Activated CD4-positive, alpha-beta memory T cell treated with anti-CD3 and anti-CD28 coated beads, Interleukin-2, amount 10 ng/mL, durations not matched to agents 7 days and 5 days (primary cell): ENCODE measurements around the gene FUS. TPM values are rescaled to one million over a fixed set of nuclear protein-coding genes. Genes with fewer than 3 reads are reported as not detected.

ENCODE experiments used
- CTCF ChIA-PET: fragments of 350-600 bp; sonication (Branson Sonifier 250); formaldehyde crosslinking; loops from one replicate; lab custom pipeline; 2021; ENCODE audit warnings: antibody characterized with exemption, inconsistent platforms; lab: Charles Lee
- POLR2A ChIA-PET: fragments of 350-600 bp; sonication (Branson Sonifier 250); formaldehyde crosslinking; loops from one replicate; lab custom pipeline; 2021; ENCODE audit warnings: antibody characterized with exemption; lab: Charles Lee
- DNase-seq: peaks from one replicate; pipeline ENCODE4 v3.0.0-alpha.2; 2020
- H3K27ac Mint-ChIP-seq: one replicate; pipeline ENCODE4 v1.8.0; 2021; ENCODE audit warnings: mild to moderate bottlenecking, mixed read lengths
- H3K27me3 Mint-ChIP-seq: one replicate; pipeline ENCODE4 v1.8.0; 2021; ENCODE audit warnings: mixed read lengths
- H3K36me3 Mint-ChIP-seq: one replicate; pipeline ENCODE4 v1.8.0; 2021; ENCODE audit warnings: low read depth, mixed read lengths
- H3K4me1 Mint-ChIP-seq: one replicate; pipeline ENCODE4 v1.8.0; 2021; ENCODE audit warnings: mixed read lengths
- H3K4me3 Mint-ChIP-seq: one replicate; pipeline ENCODE4 v1.8.0; 2021; ENCODE audit warnings: mild to moderate bottlenecking, mixed read lengths
- H3K9me3 Mint-ChIP-seq: one replicate; pipeline ENCODE4 v1.8.0; 2021; ENCODE audit warnings: mixed read lengths
- total RNA-seq, 2 experiments: library from RNA; stranded (reverse); gene quantifications; one replicate each; pipeline ENCODE4 v1.2.3, GENCODE V29; 2021

FUS gene
- 100 to 1,000 TPM; 386 to 397 TPM for total RNA-seq

- no peaks in the 10 kb centered on the region for H3K9me3 Mint-ChIP-seq
- peaks cover 53% of the 10 kb centered on the region for H3K4me1 Mint-ChIP-seq
- ChIA-PET CTCF (interaction anchor here (0.8 to 2.1 kb wide), 7 partner anchors 9 to 280 kb away, joined by 3 to 16 read pairs (median 4); partner anchors contain the start of gene KAT8), POLR2A (interaction anchor here (0.7 to 4.8 kb wide), 62 partner anchors 8 to 697 kb away, joined by 3 to 96 read pairs (median 5); partner anchors contain the start of genes ARMC5, KAT8, PHKG2 and PYCARD)
- peaks cover 47% of the 10 kb centered on the region for H3K36me3 Mint-ChIP-seq
- DNase-seq, result peak; percentile 91
- H3K27me3 Mint-ChIP-seq, result peaks cover 2% of the 10 kb centered on the region
- peak within 1 kb of the TSS; percentile 93 for H3K4me3 Mint-ChIP-seq
- peak within 1 kb of the TSS; percentile 98 for H3K27ac Mint-ChIP-seq
These were observed at the start of gene FUS for GRCh38 chr16:31179747-31180459. TSS of gene FUS (plus strand) at chr16:31180139. CDS start at chr16:31180215, 76 bp downstream.

- no peaks in the 10 kb centered on the region for H3K27me3 Mint-ChIP-seq
- no peak overlapping the region for H3K27ac Mint-ChIP-seq
- ChIA-PET POLR2A (interaction anchor here (1.7 to 2.0 kb wide), 3 partner anchors 11 to 50 kb away, joined by 4 to 7 read pairs (median 6); partner anchors contain the start of genes FUS and KAT8), CTCF (interaction anchor here (1.3 kb wide), 1 partner anchor 13 kb away, joined by 4 read pairs; the partner anchor contains the start of gene KAT8)
- no peak overlapping the region for H3K4me3 Mint-ChIP-seq
- no peak for DNase-seq
- H3K4me1 Mint-ChIP-seq, result peaks cover 1% of the 10 kb centered on the region
- H3K36me3 Mint-ChIP-seq, result peaks cover 13% of the 10 kb centered on the region
- no peaks in the 10 kb centered on the region for H3K9me3 Mint-ChIP-seq
These were observed 49.5 kb upstream of the FUS start for GRCh38 chr16:31130336-31130891.

- ChIA-PET POLR2A (interaction anchor here (1.7 to 2.0 kb wide), 3 partner anchors 11 to 49 kb away, joined by 4 to 7 read pairs (median 6); partner anchors contain the start of genes FUS and KAT8), CTCF (no interaction called here)
- Mint-ChIP-seq H3K9me3 (no peaks in the 10 kb centered on the region), H3K27ac (no peak overlapping the region), H3K4me1 (peaks cover 1% of the 10 kb centered on the region), H3K4me3 (no peak overlapping the region), H3K36me3 (peaks cover 10% of the 10 kb centered on the region), H3K27me3 (no peaks in the 10 kb centered on the region)
- DNase-seq, result no peak
These were observed 49.0 kb upstream of the FUS start for GRCh38 chr16:31130899-31131298.

- ChIA-PET POLR2A (interaction anchor here (1.7 kb wide), 2 partner anchors 13 to 49 kb away, joined by 4 to 6 read pairs; partner anchors contain the start of genes FUS and KAT8), CTCF (interaction anchor here (0.6 kb wide), 1 partner anchor 10 kb away, joined by 3 read pairs; no protein-coding TSS in a partner anchor)
- no peaks in the 10 kb centered on the region for H3K27me3 Mint-ChIP-seq
- H3K36me3 Mint-ChIP-seq, result peaks cover 5% of the 10 kb centered on the region
- no peaks in the 10 kb centered on the region for H3K9me3 Mint-ChIP-seq
- DNase-seq, result no peak
- H3K4me1 Mint-ChIP-seq, result peaks cover 1% of the 10 kb centered on the region
- no peak overlapping the region for H3K4me3 Mint-ChIP-seq
- H3K27ac Mint-ChIP-seq, result no peak overlapping the region
These were observed 48.5 kb upstream of the FUS start for GRCh38 chr16:31131416-31131815.

GRCh38 chr16:31131841-31132271, 48.1 kb upstream of the FUS start:
- ChIA-PET POLR2A (interaction anchor here (1.7 kb wide), 2 partner anchors 14 to 48 kb away, joined by 4 to 6 read pairs; partner anchors contain the start of genes FUS and KAT8), CTCF (interaction anchor here (0.6 to 1.6 kb wide), 2 partner anchors 10 kb away, joined by 3 to 7 read pairs; no protein-coding TSS in a partner anchor)
- Mint-ChIP-seq H3K36me3 (peaks cover 5% of the 10 kb centered on the region), H3K4me3 (no peak overlapping the region), H3K4me1 (peaks cover 1% of the 10 kb centered on the region), H3K27ac (no peak overlapping the region), H3K9me3 (no peaks in the 10 kb centered on the region), H3K27me3 (no peaks in the 10 kb centered on the region)
- DNase-seq, result no peak

- Mint-ChIP-seq H3K4me1 (peaks cover 1% of the 10 kb centered on the region), H3K27me3 (no peaks in the 10 kb centered on the region), H3K36me3 (peaks cover 5% of the 10 kb centered on the region), H3K4me3 (no peak overlapping the region), H3K9me3 (no peaks in the 10 kb centered on the region), H3K27ac (no peak overlapping the region)
- ChIA-PET CTCF (interaction anchor here (1.6 kb wide), 1 partner anchor 10 kb away, joined by 7 read pairs; no protein-coding TSS in a partner anchor), POLR2A (interaction anchor here (1.2 kb wide), 1 partner anchor 15 kb away, joined by 4 read pairs; the partner anchor contains the start of gene KAT8)
- no peak for DNase-seq
These were observed 47.5 kb upstream of the FUS start for GRCh38 chr16:31132303-31132979.

- no peak for DNase-seq
- CTCF ChIA-PET, result interaction anchor here (1.6 kb wide), 1 partner anchor 9 kb away, joined by 7 read pairs; no protein-coding TSS in a partner anchor
- no peaks in the 10 kb centered on the region for H3K27me3 Mint-ChIP-seq
- H3K4me1 Mint-ChIP-seq, result peaks cover 1% of the 10 kb centered on the region
- H3K9me3 Mint-ChIP-seq, result no peaks in the 10 kb centered on the region
- no peak overlapping the region for H3K27ac Mint-ChIP-seq
- H3K4me3 Mint-ChIP-seq, result no peak overlapping the region
- peaks cover 5% of the 10 kb centered on the region for H3K36me3 Mint-ChIP-seq
- POLR2A ChIA-PET, result interaction anchor here (1.2 to 1.4 kb wide), 2 partner anchors 9 to 15 kb away, joined by 4 to 5 read pairs; partner anchors contain the start of gene KAT8
These were observed 46.9 kb upstream of the FUS start for GRCh38 chr16:31133046-31133501.

- ChIA-PET CTCF (no interaction called here), POLR2A (interaction anchor here (1.4 kb wide), 2 partner anchors 8 to 12 kb away, joined by 3 to 5 read pairs; no protein-coding TSS in a partner anchor)
- H3K9me3 Mint-ChIP-seq, result no peaks in the 10 kb centered on the region
- H3K4me3 Mint-ChIP-seq, result no peak overlapping the region
- H3K27me3 Mint-ChIP-seq, result no peaks in the 10 kb centered on the region
- no peak for DNase-seq
- no peak overlapping the region for H3K27ac Mint-ChIP-seq
- peaks cover 5% of the 10 kb centered on the region for H3K36me3 Mint-ChIP-seq
- H3K4me1 Mint-ChIP-seq, result no peaks in the 10 kb centered on the region
These were observed 45.8 kb upstream of the FUS start for GRCh38 chr16:31134091-31134571.

- ChIA-PET CTCF (no interaction called here), POLR2A (interaction anchor here (0.9 to 1.4 kb wide), 2 partner anchors 13 to 51 kb away, joined by 3 read pairs; no protein-coding TSS in a partner anchor)
- Mint-ChIP-seq H3K4me1 (no peaks in the 10 kb centered on the region), H3K36me3 (peaks cover 5% of the 10 kb centered on the region), H3K4me3 (no peak overlapping the region), H3K27me3 (no peaks in the 10 kb centered on the region), H3K27ac (no peak overlapping the region), H3K9me3 (no peaks in the 10 kb centered on the region)
- DNase-seq, result no peak
These were observed 45.1 kb upstream of the FUS start for GRCh38 chr16:31134625-31135534.

- ChIA-PET CTCF (interaction anchor here (1.2 kb wide), 1 partner anchor 11 kb away, joined by 3 read pairs; no protein-coding TSS in a partner anchor), POLR2A (interaction anchor here (0.9 to 2.0 kb wide), 3 partner anchors 14 to 50 kb away, joined by 3 to 6 read pairs (median 3); partner anchors contain the start of gene KAT8)
- no peaks in the 10 kb centered on the region for H3K9me3 Mint-ChIP-seq
- no peak within 1 kb of the TSS for H3K4me3 Mint-ChIP-seq
- H3K36me3 Mint-ChIP-seq, result peaks cover 5% of the 10 kb centered on the region
- peaks cover 1% of the 10 kb centered on the region for H3K4me1 Mint-ChIP-seq
- H3K27ac Mint-ChIP-seq, result no peak within 1 kb of the TSS
- DNase-seq, result no peak
- H3K27me3 Mint-ChIP-seq, result no peaks in the 10 kb centered on the region
These were observed 44.2 kb upstream of the FUS start, which contains the start of gene PRSS8 for GRCh38 chr16:31135535-31136286. TSS of gene PRSS8 (minus strand) at chr16:31135727. CDS start at chr16:31135498, 229 bp downstream.
